ENCODE measurements around the gene HCFC1R1.

Gene HCFC1R1

DNA sequence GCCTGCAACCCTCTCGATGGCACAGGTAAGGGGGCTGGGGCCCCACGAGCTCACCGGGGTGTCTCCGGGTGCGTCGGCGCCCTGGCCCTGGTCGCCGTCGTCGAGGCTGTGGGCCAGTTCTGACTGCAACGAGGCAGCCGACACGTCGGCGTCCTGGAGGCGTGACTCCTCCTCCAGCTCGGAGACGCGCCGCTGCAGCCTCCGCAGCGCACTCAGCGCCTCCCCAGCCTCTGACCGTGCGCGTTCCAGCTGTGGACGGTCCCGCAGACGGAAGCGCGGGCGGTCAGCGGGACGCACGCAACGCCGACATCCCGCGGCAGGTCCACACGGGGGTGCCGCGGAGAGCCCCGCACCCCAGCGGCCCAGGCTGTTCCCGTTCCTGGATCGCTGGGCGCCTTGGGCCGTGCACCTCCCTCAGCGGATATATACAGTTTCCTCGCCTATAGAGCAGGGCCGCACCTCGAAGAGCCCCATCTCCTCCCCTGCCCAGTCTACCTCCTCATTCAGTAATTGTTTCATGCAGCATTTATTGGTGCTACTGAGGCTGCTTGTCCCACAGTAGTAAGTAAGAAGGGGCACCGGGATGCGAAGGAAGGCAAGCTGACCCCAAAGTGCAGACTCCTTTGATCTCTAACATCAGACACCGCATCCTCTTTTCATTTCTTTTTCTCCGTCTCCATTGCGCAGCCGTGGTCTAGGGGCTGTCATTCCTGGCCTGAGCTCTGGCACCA lies 5.9 kb upstream of the HCFC1R1 start:
- Histone ChIP-seq H3K27me3 (ENCODE audit: insufficient read depth, low read depth) (peaks cover 62% of the 10 kb centered on the region), H4K20me1 (ENCODE audit: insufficient read depth) (no peaks in the 10 kb centered on the region), H3K9ac (no peak overlapping the region), H3K4me3 (IDR thresholded peaks at IDR 0.05; ENCODE audit: insufficient read depth, low read depth, low read length) (no peak overlapping the region), H3K4me2 (no peak overlapping the region; the same call in 1 of the 2 replicates), H3K36me3 (ENCODE audit: insufficient read depth) (no peaks in the 10 kb centered on the region), H2AFZ (ENCODE audit: low read depth) (no peak overlapping the region; the same call in 1 of the 2 replicates), H3K27ac (no peak overlapping the region), H3K79me2 (ENCODE audit: insufficient read depth, low read depth) (no peaks in the 10 kb centered on the region), H3K4me1 (ENCODE audit: low read depth, poor library complexity, severe bottlenecking) (peaks cover 35% of the 10 kb centered on the region)
- TF ChIP-seq, protein P1, sequence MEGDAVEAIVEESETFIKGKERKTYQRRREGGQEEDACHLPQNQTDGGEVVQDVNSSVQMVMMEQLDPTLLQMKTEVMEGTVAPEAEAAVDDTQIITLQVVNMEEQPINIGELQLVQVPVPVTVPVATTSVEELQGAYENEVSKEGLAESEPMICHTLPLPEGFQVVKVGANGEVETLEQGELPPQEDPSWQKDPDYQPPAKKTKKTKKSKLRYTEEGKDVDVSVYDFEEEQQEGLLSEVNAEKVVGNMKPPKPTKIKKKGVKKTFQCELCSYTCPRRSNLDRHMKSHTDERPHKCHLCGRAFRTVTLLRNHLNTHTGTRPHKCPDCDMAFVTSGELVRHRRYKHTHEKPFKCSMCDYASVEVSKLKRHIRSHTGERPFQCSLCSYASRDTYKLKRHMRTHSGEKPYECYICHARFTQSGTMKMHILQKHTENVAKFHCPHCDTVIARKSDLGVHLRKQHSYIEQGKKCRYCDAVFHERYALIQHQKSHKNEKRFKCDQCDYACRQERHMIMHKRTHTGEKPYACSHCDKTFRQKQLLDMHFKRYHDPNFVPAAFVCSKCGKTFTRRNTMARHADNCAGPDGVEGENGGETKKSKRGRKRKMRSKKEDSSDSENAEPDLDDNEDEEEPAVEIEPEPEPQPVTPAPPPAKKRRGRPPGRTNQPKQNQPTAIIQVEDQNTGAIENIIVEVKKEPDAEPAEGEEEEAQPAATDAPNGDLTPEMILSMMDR (conservative IDR thresholded peaks at IDR 0.05; ENCODE audit: low read depth, low read length), result no peak

GRCh38 chr16:3028716-3029319 lies 5.1 kb upstream of the HCFC1R1 start:
- no peak overlapping the region for H3K4me2 ChIP-seq
- no peak overlapping the region for H2AFZ ChIP-seq (ENCODE audit: low read depth)
- H3K27me3 ChIP-seq (ENCODE audit: insufficient read depth, low read depth), result peaks cover 55% of the 10 kb centered on the region
- H3K36me3 ChIP-seq (ENCODE audit: insufficient read depth), result no peaks in the 10 kb centered on the region
- H3K79me2 ChIP-seq (ENCODE audit: insufficient read depth, low read depth), result no peaks in the 10 kb centered on the region
- H3K4me3 ChIP-seq (IDR thresholded peaks at IDR 0.05; ENCODE audit: insufficient read depth, low read depth, low read length), result no peak overlapping the region
- peaks cover 36% of the 10 kb centered on the region for H3K4me1 ChIP-seq (ENCODE audit: low read depth, poor library complexity, severe bottlenecking)
- no peaks in the 10 kb centered on the region for H4K20me1 ChIP-seq (ENCODE audit: insufficient read depth)
- no peak overlapping the region for H3K27ac ChIP-seq
- TF ChIP-seq, protein P1 (conservative IDR thresholded peaks at IDR 0.05; ENCODE audit: low read depth, low read length), result no peak
- no peak overlapping the region for H3K9ac ChIP-seq

GRCh38 chr16:3027983-3028715 lies 4.4 kb upstream of the HCFC1R1 start:
- Histone ChIP-seq H3K27ac (no peak overlapping the region), H3K79me2 (ENCODE audit: insufficient read depth, low read depth) (no peaks in the 10 kb centered on the region), H3K4me1 (ENCODE audit: low read depth, poor library complexity, severe bottlenecking) (peaks cover 30% of the 10 kb centered on the region), H4K20me1 (ENCODE audit: insufficient read depth) (no peaks in the 10 kb centered on the region), H3K36me3 (ENCODE audit: insufficient read depth) (no peaks in the 10 kb centered on the region), H2AFZ (ENCODE audit: low read depth) (peak overlapping the region; percentile 29; the same call in 1 of the 2 replicates), H3K27me3 (ENCODE audit: insufficient read depth, low read depth) (peaks cover 48% of the 10 kb centered on the region), H3K4me2 (peak overlapping the region; percentile 82), H3K9ac (no peak overlapping the region), H3K4me3 (IDR thresholded peaks at IDR 0.05; ENCODE audit: insufficient read depth, low read depth, low read length) (no peak overlapping the region)
- TF ChIP-seq, protein P1 (conservative IDR thresholded peaks at IDR 0.05; ENCODE audit: low read depth, low read length), result peak; percentile 65

DNA sequence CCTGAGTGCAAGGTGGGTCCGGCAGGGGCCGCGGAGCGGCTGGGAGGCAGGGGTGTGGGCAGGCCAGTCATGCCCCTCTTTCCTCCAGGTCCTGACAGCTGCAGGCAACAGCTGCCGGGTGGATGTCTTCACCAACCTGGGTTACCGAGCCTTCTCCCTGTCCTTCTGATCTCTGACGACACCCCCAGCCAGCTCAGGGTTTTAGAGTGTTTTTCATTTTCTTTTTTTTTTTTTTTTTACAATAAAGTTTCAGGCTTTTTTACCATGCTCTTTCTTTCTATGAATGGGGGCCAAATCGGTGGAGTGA lies 3.7 kb upstream of the HCFC1R1 start:
- no peaks in the 10 kb centered on the region for H3K79me2 ChIP-seq (ENCODE audit: insufficient read depth, low read depth)
- H3K27ac ChIP-seq, result no peak overlapping the region
- H3K27me3 ChIP-seq (ENCODE audit: insufficient read depth, low read depth), result peaks cover 41% of the 10 kb centered on the region
- TF ChIP-seq, protein P1 (conservative IDR thresholded peaks at IDR 0.05; ENCODE audit: low read depth, low read length), result no peak
- no peak overlapping the region for H2AFZ ChIP-seq (ENCODE audit: low read depth)
- no peak overlapping the region for H3K4me3 ChIP-seq (IDR thresholded peaks at IDR 0.05; ENCODE audit: insufficient read depth, low read depth, low read length)
- no peaks in the 10 kb centered on the region for H4K20me1 ChIP-seq (ENCODE audit: insufficient read depth)
- H3K4me1 ChIP-seq (ENCODE audit: low read depth, poor library complexity, severe bottlenecking), result peaks cover 30% of the 10 kb centered on the region
- H3K9ac ChIP-seq, result no peak overlapping the region
- H3K4me2 ChIP-seq, result peak overlapping the region; percentile 82; the same call in 1 of the 2 replicates
- H3K36me3 ChIP-seq (ENCODE audit: insufficient read depth), result no peaks in the 10 kb centered on the region

All from KMS-11 (cell line).